ENCODE data around the gene MINDY4.

The MINDY4 gene

DNA sequence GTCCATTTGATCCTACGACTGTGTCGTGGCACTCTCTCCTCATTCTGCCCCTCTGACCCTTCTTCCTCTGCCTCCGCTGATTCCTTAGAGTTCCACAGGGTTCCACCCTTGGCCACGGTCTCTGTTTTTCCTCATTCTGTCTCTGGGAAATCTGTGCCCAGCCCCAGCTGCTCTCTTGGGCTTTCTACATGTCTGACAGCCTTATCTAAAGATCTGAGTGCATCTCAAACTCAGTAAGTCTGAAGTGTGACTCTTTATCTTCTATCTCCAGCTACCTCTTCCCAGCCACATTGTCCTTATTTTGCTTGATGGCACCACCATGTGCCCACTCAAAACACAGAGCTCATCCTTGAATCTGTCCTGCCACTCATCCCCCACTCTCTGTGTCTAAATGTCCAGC, 78.3 kb downstream of the MINDY4 start:
- in situ Hi-C loops (cut with MboI; ENCODE audit: low sequenced_read_pairs), result no loop called here

DNA sequence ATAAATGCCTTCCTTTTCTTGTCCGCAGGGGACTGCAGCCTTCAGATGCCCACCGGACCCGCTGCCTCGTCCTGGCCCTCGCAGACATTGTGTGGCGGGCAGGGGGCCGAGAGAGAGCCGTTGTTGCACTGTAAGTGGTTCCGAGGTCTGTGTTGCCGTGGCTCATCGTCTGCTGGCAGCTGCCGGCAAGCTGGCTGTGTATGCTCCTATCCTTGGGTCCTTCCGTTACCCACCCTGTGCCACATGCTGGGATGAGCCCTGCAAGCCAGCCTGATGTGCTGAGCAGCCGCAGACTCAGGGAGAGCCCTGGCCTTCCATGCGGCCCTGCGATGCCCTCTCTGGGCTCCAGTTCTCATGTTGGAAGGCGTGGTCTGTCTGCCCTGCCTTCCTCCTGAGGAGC, 79.2 kb downstream of the MINDY4 start:
- in situ Hi-C loops (cut with MboI; ENCODE audit: low sequenced_read_pairs), result no loop called here

DNA sequence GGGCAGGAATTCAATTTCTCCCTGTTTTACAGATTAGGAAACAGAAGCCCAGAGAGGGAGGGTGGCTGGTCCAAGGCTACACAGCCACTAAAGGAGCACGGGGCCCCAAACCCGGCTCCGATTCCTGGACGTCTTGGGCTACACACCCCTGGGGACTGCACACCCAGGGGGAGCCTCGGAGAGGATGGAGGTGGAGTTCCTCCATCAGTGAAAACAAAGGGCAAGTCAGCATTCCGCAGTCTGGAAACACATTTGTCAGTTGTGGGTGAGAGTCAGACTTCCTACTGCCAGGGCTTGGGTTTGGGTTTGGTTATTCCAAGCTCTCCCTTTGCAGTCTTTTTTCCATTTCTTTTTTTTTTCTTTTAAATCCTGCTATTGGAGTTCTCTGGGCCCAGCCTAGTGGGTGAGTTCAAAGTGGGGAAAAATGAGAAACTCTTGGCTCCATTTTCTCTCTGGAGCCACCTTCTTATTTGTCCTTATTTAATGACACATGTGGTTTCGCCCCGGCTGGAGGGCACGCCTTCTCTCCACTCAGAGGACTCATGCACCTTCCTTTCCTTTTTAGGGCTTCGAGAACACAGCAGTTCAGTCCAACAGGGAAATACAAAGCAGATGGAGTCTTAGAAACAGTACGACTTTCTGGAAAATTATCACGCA, 80.6 kb downstream of the MINDY4 start:
- in situ Hi-C loops (cut with MboI; ENCODE audit: low sequenced_read_pairs), result no loop called here

DNA sequence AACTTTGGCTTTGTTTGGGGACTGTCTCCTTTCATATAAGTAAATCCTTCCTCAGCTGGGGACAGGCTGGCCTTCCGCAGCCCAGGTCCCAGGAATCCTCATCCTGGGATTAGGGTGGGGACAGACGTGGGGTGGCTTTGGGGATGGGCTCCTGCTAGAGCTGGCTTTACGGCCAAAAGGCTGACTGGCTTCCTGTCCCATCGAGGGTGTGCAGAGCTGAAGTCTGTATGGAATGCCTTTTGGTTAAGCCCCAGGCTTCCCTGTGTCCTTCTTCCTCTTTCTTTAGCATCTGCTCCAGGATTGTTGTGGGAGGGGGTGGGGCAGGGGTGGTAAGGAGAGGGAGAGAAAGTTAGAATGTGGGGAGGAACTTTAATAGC, 81.1 kb downstream of the MINDY4 start:
- in situ Hi-C loops (cut with MboI; ENCODE audit: low sequenced_read_pairs), result no loop called here

DNA sequence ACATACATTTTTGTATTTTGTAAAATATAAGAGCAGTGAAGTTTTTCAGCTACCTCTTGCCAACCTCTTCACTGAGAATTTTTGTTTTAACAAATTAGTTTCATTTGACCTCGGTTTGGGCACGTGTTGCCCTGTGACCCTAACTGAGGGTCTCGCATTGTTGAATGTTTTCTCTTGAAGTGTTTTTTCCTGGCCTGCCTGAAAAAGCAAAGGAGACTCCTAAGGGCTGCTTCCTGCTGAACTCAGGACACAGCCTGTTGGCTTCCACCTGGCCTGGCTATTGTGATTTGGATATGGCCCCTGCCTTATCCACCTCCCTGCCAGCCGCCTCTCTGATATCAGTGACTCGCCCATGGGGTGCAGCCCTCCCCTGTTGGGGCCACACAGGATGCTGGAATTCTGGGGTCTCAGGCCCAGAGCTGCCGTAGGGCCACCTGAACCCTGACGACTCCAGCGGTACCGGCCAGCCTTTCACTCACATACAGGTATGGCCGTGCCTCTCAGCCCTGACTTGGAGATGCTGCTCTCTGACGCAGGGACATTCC, 81.6 kb downstream of the MINDY4 start:
- in situ Hi-C loops (cut with MboI; ENCODE audit: low sequenced_read_pairs), result no loop called here

DNA sequence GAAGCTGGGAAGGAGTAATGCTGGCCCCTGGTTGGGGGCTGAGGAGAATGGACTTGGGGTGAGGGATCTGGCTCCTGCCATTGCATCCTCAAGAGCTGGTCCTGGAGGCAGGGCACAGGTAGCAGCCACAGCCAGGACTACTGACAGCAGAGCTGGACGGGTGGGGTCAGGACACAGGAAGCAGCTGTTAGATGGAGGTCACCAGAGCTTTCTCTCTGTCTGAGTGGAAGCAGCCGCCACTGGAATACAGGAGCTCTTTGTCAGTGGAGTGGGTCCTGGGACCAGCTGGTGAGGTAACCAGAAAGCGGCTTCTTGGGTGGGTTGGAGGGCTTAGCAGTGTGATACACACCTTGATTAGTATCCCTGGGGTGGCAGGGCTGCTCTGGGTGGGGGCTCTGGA, 82.4 kb downstream of the MINDY4 start:
- in situ Hi-C loops (cut with MboI; ENCODE audit: low sequenced_read_pairs), result no loop called here

DNA sequence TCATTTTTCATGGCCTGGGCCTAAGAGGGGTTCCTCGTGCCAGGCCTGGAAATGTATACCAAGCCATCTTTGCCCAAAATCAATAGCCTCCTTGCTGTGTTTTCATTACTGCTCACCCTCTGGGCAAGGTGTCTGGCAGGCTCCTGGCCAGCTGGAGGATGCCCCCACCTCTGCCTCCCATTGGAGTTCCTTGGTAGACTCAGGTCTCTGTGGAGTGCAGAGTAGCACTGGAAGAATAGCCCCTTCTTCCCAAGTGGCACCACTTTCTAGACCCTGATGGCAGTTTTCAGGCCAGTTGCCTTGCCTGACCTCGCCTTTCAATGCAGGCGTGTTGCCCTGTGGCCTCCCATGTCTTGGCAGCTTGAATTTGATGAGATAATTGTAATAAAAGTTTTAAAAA, 84.7 kb downstream of the MINDY4 start:
- in situ Hi-C loops (cut with MboI; ENCODE audit: low sequenced_read_pairs), result no loop called here

DNA sequence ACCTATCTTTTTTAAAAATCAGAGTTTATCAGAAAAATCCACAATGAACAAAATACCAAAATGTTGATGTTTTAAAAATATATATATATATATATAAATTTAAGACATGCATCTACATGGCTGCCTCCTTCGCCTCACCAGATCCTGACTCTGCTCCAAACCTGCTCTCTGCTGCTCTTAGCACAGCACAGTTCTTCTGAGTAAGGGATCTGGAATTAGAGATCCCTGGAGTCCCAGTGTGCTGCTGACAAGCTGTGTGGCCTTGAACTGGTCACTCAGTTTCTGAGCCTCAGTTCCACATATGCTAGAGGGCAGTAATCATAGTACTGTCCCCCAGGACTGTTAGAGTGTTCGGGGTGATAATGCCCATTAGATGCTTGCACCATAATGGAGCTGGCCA, 87.4 kb downstream of the MINDY4 start:
- in situ Hi-C loops (cut with MboI; ENCODE audit: low sequenced_read_pairs), result no loop called here

DNA sequence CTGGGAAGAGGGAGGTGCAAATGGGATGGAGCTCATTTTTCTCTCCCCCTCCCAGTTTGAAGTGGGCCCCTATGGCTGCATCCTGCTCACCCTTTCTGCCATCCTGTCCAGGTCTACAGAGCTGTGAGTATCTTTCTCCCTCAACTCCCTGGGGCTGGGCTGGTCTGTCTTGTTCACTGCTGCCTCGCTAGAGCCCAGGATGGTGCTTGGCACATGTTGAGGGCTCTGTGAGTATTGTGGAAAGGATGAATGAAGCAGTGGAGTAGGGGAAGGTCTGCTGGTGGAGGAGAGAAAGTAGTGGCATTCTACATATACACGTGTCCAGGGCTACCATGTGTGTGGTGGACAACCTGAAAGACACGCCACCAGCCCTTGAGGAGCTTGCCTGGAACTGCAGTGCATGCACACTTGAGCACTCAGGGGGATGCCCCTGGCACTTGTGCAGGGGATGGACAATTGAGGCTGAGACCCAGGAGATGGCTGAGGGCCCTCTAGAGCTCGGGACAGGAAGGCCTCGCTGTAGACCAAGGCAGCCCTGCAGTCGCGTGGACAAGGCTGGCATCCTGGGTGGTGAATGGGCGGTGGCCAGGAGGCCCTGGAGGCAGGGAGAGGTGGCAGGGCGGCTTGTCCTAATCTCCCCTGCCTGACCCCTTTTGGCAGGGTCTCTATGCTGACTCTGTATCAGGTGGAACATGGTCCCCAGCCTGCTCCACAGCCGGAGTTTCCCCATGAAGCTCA, 88.2 kb downstream of the MINDY4 start:
- in situ Hi-C loops (cut with MboI; ENCODE audit: low sequenced_read_pairs), result no loop called here

DNA sequence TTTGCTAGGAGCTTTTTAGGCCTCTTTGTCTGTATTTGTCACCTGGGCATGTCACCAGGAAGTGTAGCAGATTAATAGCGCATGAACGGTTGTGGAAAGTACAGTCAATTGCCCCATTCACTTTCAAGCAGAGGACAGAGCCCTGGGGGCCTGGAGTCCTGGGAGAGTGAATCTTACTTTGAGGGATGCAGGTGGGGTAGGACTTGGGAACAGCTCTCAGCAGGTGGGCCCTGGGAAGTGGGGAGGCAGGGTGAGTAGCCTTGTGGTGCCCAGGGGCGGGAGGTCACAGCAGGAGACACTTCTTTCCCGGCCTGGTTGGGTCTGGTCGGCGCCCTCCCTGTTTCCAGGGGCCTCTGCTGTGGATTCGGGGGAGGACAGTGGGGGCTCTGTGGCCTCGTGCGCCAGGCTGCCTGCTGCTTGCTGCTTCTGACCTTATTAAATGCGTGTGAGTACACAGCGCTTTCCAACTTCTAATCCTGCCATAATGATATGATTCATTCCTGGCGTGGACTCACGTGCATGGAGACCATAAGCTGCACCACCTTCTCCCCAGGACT, 88.8 kb downstream of the MINDY4 start:
- in situ Hi-C loops (cut with MboI; ENCODE audit: low sequenced_read_pairs), result no loop called here

DNA sequence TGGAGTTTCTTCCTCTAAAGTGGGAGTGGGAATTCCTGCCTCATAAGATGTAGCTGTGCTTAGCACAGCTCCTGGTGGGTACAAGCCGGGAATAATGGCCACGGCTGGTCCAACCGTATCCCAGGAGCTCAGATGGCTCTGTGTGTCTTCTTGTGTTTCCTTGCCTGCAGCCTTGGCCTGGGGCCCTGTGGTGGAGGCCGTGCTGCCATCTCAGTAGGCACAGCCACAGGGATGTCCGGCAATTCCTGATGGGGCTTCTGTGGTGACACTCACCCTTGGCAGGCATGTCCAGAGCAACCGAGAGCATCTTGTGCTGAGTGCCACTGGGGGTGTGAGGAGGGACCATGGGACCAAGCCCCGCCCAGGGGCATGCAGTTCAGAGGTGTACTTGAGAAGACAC, 90.4 kb downstream of the MINDY4 start:
- in situ Hi-C loops (cut with MboI; ENCODE audit: low sequenced_read_pairs), result no loop called here

DNA sequence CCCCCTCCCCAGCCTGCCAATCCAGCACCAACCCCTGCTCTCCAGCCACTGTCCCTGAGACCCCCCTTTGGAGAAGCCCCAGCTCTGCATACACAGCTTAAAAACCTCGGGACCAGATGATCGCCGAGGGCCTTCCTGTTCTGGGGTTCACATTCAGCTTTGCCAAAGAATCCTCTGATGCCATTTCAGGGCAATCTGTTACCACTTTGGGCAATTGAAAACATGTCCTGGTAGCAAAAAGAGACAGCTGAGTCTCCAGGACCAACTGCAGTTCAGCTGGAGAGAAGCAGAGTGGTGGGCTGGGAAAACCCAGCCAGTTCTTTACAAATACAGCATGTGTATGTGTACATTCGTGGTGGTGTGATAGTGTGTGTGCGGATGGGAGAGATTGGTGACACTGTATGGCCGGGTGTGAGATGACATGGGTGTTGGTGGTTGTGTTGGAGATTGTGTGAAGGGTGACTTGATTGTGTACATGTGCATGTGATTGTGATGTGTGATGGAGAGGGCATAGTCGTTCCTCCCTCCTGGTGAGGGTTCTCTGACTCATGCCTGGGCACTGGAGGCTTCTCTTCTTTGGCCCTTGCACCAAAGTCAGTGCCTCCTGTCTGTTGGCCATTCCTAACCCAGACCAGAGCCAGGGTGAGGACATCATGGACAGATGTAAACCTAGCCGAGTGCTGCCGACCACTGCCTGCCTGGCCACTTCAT, 91.9 kb downstream of the MINDY4 start:
- in situ Hi-C loops (cut with MboI; ENCODE audit: low sequenced_read_pairs), result no loop called here

DNA sequence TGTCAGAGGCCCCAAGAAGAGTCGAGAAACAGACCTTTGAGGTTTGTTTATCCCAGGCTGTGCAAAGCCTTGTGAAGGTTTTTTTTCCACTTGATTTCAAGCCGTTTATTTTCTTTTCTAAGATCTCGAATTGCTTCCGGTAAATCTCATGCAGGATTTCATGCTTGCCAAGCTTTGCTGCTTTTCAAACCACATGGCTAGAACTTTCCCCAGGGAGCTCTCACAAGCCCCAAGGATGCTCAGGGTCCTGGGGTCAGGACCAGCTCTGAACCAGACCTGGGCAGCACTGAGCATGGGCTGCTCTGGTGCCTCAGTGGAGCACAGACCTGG, 92.5 kb downstream of the MINDY4 start:
- in situ Hi-C loops (cut with MboI; ENCODE audit: low sequenced_read_pairs), result no loop called here

DNA sequence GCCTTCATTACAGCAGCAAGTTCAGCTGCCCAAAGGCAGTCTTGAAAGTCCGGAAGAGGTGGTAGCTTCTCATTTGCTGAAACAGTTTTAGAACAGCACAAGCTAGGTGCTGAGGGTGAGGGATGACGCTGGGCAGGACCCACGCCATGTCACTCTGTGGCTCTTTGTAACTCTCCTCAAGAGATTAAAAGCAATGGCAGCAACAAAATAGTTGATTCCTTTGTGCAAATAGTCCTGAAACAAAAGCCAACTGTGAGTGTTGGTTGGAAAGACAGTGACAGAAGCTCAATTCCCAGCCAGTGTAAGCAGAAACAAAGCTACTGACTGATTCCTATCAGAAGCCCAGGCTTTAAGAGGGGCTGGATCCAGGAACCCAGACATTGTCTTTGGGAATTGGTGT, 92.9 kb downstream of the MINDY4 start:
- in situ Hi-C loops (cut with MboI; ENCODE audit: low sequenced_read_pairs), result no loop called here

DNA sequence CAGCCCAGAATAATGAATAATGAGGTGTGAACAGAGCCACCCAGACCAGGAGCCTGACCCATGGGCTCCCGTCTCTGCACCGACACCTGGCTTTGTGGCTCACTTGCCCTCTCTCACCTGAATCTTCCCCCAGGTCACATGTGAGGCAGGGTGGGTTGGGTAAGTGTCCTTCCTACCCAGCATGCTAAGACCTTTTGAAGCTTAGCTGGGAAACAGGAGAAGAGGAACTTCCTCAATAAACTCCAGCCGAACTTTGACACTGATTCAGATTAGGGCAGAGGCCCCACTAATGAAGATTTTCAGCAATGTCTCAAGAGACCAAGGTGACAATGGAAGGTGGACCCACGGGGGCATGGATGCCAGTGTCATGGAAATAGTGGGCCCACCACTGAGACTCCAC, 93.9 kb downstream of the MINDY4 start:
- in situ Hi-C loops (cut with MboI; ENCODE audit: low sequenced_read_pairs), result no loop called here

DNA sequence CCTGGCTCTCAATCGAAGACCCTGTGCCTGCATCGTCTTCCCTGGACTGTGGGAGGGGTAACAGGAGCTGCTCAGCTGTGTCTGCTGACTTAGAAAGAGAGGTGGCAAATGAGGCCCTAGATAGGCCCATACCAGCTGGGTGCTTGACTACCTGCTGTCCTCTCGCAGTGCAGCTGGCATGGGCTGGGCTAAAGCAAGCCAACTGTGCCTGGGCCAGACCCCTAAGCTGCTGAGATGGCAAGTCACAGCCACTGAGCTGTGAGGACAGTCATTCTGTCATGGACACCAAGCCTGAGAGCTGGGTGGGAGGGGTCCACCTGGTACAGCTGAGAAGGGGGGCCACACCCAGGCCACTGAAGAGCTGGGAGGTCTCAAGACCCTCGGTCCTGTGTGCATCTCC, 94.6 kb downstream of the MINDY4 start:
- in situ Hi-C loops (cut with MboI; ENCODE audit: low sequenced_read_pairs), result no loop called here

DNA sequence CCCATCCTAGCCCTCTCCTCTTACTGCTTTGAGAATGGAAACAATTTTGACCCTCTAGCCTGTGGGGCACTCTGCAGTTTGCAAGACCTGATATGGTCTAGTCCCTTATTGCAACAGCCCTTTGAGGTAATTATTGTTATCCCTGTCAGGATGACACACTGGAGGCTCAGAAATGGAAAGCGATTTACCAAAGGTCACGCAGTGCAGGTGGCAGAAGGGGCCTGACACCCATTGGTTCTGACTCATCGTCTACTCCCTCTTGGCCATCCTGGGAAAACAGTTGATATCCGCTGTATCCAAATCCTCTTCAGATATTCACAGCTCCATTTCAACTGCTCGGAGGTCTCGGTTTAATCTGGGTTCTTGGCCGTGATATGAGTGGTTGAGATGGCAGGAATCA, 95.7 kb downstream of the MINDY4 start:
- in situ Hi-C loops (cut with MboI; ENCODE audit: low sequenced_read_pairs), result no loop called here

DNA sequence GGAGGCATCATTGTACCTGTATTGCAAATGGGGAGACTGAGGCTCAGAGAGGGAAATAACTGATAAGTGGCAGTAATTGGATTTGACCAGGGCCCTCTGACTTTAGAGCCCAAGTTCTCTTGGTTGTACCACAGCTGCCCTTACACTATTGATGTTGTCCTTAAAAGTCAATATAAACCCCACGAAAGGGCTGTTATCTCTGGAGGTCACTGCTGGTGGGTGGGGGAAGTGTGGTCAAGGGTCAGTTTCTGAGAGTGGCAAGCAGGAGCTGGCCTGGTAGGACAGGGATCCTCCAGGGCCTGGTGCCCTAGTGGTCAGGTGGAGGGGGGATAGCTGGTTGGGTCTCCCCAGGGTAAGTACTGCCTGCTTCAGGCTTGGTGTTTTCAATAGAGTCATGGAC, 96.3 kb downstream of the MINDY4 start:
- in situ Hi-C loops (cut with MboI; ENCODE audit: low sequenced_read_pairs), result no loop called here

DNA sequence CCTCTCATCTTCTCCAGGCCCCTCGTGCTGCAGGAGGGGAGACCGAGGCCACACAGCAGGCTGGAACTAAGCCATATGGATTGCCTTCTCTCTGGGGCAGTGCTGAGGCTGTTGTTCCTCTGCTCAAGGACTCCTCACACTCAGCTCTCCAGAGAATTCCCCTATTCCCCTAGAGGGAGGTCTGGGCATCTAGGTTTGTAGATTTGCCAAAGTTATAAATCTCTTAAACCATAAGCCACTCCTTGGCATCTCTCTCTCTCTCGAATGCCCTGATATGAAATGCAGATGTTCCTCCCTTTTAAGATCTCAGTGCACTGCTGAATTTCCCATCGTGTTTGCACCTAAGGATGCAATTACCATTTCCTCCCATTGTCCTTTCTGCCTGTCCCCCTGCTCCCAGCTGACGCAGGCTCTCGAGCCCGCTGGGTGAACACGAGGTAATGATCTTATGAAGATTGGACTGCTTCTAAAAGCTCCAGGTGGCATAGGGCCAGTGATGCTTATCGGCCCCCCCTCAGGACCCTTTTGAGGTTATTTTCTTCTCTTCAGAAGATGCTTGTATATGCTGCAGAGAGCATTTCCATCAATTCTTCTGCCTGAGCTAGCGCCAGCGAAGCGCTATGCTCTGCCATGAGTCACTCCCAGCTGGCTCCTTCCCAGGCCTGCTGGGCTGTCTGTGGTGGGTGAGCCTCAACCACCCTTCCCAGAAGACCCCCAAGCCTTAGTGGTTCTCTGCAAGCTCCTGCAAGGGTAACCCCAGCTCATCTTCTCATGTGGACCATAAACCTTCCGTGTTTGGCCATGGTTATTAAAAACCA, 98.8 kb downstream of the MINDY4 start:
- in situ Hi-C loops (cut with MboI; ENCODE audit: low sequenced_read_pairs), result no loop called here

DNA sequence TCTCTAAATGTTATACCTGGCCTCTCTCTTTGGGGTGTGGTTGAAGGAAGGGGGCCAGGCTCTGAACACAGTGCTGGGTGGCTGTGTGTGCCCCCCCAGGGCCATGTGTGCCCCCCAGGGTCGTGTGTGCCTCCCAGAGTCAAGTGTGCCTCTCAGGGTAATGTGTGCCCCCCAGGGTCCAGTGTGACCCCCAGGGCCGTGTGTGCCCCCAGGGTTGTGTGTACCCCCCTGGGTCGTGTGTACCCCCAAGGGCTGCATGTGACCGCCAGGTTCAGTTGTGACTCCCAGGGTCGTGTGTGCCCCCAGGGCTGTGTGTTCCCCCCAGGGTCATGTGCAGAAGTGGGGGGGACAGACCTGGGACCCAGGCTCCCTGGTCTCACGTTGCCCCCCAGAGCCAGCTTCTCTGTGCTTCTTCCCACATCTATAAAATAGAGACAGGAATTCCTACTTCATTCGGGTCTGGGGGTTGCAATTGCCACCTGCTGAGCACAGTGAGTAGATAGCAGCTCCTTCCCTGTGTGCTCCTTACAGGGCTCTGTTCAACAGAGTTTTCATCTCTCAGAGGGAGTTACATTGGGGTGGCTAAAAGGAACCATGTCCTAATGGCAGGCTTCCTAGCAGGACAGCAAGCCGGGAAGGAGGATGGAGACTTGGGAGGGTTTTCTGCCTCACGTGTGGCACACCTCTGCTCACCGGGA, 99.8 kb downstream of the MINDY4 start:
- in situ Hi-C loops (cut with MboI; ENCODE audit: low sequenced_read_pairs), result no loop called here
